Activated CD8-positive, alpha-beta memory T cell treated with anti-CD3 and anti-CD28 coated beads for 1 hour (primary cell): Measurements from ENCODE around the gene TEX264.
"Not testable (repeated sequence)": the region's sequence is repeated elsewhere in the genome, so short reads cannot be mapped to it uniquely, and the experiment has no call there.

ENCODE experiments used
- DNase-seq, 2 donors: peaks; one replicate each; pipeline ENCODE4 v3.0.0-alpha.2; 2020; ENCODE audit warnings: low read depth in 1 of 2; ENCODE audit errors: extremely low read depth in 1 of 2

The TEX264 gene, protein sequence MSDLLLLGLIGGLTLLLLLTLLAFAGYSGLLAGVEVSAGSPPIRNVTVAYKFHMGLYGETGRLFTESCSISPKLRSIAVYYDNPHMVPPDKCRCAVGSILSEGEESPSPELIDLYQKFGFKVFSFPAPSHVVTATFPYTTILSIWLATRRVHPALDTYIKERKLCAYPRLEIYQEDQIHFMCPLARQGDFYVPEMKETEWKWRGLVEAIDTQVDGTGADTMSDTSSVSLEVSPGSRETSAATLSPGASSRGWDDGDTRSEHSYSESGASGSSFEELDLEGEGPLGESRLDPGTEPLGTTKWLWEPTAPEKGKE

DNA sequence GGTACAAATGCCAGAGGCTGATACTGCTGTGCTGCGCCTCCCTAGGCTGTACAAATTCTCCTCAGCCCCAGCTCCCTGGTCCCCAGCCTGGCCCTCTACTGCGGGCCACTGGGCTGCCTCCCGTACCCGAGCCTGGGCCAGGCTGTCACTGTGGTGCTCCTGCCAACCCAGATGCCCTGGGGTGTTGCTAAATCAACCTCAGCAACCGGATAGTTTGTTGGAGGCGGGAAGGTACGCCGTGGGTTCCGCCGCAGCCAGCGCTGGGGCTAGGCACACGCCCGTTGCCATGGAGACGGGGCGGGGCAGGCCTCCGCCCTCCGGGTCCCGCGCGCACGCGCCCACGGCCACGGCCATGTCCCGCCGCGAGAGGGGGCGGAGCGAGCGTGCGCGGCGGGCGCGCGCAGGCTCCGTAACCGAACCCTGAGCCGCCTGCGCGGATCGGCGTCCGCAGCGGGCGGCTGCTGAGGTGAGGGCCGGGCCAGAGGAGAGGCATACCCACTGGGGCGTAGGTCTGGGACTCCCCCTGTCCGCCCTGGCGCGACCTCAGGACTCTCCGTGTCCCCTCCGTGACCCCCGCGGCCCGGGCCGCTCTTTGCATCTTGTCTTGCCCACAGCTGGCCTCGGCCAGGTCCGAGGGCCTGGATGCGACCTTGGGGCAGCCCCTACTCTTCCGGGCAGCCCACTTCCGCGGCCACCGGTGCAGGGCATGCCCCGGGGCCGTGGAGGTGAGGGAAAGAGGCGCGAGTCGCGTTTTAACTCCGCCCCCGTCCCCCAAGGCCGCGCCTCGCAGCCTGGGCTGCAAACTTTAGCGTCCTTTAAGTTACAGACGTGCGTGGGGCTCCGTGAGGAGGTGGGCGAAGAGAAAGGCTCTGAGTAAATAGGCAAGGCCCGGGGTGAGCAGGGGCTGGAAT lies at the start of gene TEX264:
TSS of gene TEX264 (plus strand) at position 430 of the 911 bp plus-strand sequence. CDS start 3,053 bp downstream, outside the sequence.
- peak; percentile 79 to 93 for DNase-seq

DNA sequence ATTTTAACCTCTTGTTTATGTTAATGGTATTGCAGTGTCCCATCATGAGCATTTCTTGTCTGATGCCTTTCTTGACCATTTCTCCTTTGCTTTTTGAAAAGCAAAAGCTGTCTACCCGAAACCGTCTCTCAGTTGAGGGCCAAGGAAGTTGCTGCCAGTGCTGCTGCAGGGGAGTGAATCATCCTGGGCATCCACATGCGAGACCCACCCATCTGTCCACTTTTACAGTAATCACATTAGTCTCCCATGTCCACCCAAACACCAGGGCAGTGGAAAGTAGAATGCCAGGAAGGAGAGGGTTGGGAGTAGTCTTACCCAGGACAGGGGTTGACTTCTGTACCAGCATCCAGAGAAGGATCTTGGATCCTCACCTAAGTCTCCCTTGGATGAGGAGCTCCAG lies 48.6 kb upstream of the TEX264 start:
- DNase-seq: no peak

DNA sequence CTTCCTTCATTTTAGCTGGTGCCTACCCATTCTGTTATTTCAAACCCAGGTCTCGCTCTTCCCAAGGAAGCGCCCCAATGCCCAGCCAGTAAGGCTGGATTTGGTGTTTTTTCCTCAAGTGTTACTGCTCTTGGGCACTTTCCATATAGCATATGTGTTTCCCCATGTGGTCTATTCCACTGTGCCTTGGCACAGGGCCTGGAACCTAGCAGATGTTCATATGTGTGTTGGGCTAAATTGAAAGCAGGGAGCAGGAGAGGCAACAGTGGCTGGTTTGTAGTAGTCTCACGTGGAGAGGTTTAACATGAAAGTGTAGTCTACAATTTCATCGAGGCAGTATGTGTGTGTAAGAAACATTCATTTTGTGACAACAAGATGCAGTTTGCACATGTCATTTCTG lies 48.2 kb upstream of the TEX264 start:
- no peak for DNase-seq

DNA sequence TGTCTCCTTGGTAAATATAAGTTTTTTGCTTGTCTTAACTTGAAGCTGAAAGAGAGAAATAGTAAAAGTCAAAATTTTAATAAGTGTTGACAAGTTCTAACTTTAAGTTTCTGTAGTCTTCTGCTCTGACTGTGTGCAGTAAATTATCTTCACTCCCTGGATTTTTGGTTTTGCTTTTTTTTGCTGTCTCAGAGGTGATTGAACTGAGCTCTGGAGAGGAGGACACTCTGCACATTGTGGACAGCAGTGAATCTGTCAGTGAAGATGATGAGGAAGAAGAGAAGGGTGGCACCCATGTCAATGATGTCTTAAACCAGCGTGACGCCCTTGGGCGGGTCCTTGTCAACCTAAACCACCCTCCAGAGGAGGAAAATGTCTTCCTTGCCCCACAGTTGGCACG lies 40.5 kb upstream of the TEX264 start:
- no peak for DNase-seq

DNA sequence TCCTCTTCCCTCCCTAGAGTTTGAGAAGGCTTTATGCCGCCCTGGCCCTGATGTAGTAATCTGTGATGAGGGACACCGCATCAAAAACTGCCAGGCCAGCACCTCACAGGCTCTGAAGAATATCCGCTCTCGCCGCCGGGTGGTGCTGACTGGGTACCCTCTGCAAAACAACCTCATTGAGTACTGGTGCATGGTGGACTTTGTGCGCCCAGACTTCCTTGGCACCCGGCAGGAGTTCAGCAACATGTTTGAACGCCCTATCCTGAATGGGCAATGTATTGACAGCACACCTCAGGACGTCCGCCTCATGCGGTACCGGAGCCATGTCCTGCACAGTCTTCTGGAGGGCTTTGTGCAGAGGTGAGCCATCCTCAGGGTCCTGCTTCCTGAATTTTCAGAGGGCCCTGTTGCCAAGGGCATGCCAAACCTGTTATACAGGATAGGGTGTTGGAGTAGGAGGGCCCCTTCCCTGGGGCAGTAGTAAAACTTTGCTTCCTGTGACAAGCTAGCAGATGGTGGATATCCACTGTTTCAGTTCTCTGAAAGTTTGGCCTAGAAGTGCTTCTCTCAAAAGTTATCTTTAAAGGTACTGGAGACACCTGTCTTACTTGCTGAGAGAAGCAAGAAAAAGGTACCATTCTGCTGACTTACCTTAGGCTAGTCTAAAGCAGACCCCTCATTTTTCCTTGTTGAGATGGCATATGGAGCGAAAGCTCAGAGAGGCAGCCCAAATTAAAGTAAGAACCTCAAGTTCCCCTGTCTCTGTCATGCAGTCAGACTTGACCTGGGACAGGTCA lies 33.7 kb upstream of the TEX264 start:
- DNase-seq: no peak

DNA sequence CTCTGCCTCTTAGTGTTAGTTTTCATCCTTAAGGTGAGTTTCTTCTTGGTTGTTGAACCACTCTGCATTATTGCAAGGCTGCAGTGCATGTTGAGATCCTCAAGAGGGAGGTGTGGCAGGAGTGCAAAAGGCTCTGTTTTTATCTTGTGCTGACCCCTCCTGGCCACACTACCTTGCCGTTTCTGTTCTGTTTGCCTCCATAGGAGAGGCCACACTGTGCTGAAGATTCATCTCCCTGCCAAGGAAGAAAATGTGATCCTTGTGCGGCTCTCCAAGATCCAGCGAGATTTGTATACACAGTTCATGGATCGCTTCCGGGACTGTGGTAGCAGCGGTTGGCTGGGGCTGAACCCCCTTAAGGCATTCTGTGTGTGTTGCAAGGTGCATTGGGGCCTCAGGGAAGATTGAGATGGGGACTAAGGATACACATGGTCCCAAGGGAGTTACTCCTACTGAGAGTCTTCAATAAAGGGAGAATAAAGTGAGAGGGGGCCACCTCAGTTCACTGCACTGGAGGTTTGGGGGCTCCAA lies 33.0 kb upstream of the TEX264 start:
- no peak for DNase-seq

DNA sequence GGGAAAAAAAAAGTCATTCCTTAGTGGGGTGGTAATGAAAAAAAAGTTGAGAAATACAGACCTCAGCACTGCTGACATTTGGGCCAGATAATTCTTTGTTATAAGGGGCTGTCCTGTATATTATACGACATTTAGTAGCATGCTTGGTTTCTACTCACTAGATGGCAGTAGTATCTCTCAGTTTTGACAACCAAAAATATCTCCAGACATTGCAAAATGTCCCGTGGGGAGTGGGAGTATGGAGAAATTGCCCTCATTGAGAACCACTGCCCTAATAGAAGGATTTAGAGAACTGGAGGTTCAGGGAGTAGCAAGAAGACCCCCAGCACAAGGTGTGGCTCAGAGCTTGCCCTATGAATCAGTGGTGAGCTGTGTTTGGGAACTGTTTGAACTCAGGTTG lies 28.6 kb upstream of the TEX264 start:
- no peak for DNase-seq

DNA sequence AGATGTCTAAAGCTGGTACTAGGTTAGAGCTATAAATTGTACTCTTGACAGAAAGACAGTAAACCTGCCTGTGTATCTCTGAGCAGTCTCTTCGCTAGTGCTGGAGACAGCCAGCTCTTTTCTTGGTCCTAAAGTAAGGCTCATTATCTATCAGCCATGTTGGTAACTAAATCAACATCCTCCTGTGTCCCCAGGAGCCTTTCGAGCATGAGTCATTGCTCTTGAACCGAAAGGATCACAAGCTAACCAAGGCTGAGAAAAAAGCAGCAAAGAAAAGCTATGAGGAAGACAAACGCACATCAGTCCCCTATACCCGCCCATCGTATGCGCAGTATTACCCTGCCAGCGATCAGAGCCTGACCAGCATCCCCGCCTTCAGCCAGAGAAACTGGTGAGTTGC lies 25.0 kb upstream of the TEX264 start:
- no peak for DNase-seq

DNA sequence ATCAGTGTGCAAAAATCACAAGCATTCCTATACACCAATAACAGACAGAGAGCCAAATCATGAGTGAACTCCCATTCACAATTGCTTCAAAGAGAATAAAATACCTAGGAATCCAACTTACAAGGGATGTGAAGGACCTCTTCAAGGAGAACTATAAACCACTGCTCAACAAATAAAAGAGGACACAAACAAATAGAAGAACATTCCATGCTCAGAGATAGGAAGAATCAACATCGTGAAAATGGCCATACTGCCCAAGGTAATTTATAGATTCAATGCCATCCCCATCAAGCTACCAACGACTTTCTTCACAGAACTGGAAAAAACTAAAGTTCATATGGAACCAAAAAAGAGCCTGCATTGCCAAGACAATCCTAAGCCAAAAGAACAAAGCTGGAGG lies 18.9 kb upstream of the TEX264 start:
- not testable (repeated sequence) for DNase-seq

DNA sequence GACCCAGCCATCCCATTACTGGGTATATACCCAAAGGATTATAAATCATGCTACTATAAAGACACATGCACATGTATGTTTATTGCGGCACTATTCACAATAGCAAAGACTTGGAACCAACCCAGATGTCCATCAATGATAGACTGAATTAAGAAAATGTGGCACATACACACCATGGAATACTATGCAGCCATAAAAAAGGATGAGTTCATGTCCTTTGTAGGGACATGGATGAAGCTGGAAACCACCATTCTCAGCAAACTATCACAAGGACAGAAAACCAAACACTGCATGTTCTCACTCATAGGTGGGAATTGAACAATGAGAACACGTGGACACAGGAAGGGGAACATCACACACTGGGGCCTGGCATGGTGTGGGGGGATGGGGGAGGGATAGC lies 17.6 kb upstream of the TEX264 start:
- DNase-seq: not testable (repeated sequence)

DNA sequence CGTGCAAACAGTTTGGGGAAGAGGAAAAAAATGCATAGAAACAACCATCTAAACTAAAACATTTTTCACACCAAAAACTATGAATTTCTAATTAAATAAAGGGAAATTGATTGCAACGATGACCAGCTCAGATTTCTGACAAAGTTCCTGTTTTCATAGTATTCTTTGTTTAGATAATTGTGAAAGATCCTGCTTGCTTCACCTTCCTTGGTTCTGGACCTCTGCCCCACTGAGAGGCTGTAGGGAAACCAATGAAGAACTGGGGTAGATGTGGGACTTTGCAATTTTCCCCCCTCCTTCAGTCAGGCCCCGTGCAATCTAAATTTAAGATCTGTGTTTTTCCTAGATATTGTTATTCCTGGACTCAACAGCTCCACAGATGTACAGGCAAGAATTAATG lies 13.8 kb upstream of the TEX264 start:
- no peak for DNase-seq

DNA sequence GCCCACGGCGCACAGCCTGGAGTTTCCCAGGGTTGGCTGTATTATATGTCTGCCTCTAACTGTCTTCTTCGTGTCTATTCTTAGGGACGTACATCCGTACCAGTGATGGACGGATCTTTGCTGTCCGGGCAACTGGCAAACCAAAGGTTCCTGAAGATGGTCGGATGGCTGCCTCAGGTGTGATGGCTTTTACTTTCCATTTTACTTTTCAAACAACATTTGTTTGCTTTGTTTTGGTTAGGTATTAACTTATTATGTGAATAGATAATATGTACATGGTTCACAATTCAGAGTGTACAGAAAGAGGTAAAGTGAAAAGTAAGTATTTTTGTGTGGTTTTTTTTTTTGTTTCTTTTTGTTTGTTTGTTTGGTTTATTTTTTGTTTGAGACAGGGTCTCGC lies 11.1 kb upstream of the TEX264 start:
- DNase-seq: no peak

DNA sequence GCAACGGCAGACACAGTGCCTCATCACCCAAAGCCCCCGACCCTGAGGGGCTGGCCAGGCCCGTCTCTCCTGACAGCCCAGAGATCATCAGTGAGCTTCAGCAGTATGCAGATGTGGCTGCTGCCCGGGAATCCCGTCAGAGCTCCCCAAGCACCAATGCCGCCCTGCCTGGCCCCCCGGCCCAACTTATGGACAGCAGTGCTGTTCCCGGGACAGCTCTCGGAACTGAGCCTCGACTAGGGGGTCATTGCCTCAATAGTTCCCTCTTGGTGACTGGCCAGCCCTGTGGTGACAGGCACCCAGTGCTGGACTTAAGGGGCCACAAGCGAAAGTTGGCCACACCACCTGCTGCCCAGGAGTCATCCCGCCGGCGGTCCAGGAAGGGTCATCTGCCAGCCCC lies 8.6 kb upstream of the TEX264 start:
- DNase-seq: no peak

DNA sequence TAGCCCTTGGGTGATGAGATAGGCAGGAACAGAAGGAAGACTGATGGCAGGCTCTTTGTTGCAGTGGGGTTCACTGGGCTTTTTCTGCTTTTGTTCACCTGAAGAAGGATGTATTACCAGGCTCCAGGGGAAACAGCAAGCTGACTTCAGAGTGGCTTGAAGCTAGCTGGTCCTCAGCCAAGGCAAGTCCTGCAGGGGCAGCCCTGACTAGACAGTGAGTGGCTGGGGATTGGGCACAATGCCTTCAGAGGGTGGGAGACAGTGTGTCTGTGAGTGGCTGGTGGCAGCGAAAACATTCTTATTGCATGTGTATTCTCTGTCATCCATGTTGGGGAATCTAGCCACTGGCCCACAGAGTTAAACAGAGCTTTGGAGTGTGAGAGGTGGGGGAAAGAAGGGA lies 2.3 kb upstream of the TEX264 start:
- no peak for DNase-seq

DNA sequence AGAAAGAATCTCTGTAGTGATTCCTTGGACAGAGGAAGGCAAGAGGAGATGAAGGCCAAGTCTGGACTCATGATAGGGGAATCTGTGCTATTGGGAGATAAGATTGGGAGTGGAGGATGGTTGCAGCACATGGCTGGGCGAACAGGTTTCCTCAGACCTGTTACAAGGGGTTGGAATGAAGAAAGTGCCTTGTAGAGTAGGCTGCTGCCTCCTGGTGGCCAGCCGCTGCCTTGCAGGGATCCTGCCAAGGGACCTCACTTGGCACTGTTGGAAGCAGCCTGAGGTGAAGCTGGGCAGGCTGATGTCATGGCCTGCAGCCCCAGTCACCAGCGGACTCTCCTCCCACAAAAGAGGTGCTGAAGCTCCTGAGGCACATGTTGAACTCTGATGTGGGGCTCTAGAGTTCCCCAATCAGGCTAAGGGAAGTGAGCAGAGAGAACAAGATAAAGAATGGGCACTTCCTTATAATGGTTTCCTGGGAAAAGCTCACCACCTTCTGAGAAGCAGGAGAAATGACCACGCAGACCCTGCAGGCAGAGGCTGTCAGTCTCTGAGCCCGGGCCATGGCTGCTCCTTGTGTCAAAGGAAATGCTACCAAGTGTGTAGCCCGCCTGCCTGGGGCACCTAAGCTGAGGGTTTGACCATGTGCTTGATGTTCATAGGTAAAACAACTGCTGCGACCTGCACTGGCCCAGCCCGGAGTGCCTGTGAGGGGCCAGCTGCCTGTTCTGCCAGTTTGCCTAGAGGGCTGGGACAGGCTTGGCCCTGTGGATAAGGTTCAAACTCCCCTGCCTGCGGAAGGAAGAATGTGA lies 1.6 kb upstream of the TEX264 start:
- DNase-seq: peak; percentile 37 to 70

DNA sequence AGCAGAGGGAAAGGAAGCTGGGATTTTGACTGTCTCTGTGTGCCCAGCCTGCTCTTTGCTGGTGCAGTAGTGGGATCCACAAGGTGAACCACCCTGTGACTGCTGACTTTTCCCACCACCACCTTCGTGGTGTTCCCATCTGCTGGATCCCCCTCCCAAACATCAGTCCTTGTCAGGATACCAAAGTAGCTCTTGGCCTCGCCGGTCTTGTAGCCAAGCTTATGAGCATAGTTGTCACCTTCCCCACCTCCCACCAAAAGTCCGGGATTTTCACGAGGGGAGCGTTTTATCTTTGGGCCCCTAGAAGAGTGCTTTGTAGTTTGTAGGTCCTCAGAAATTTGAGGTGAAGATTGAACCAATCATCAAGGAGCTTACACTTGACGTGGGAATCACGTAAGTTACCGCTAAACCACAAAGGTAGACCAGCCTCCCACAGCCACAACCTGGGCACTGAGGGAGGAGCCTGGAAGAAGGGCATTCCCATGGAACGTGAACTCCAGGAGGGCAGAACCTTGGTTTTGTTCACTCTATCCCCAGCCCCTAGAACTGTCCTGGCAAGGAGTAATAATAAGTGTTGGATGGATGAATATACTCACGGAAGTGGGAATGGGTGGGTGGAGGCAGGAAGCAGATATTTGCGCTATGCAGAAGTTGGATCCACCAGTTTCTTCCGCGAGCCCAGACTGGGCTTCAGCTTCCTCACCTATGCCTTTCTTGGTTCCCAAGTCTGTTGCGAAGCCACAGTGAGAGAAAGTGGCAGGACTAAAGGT lies 814 bp upstream of the TEX264 start:
- DNase-seq: no peak

DNA sequence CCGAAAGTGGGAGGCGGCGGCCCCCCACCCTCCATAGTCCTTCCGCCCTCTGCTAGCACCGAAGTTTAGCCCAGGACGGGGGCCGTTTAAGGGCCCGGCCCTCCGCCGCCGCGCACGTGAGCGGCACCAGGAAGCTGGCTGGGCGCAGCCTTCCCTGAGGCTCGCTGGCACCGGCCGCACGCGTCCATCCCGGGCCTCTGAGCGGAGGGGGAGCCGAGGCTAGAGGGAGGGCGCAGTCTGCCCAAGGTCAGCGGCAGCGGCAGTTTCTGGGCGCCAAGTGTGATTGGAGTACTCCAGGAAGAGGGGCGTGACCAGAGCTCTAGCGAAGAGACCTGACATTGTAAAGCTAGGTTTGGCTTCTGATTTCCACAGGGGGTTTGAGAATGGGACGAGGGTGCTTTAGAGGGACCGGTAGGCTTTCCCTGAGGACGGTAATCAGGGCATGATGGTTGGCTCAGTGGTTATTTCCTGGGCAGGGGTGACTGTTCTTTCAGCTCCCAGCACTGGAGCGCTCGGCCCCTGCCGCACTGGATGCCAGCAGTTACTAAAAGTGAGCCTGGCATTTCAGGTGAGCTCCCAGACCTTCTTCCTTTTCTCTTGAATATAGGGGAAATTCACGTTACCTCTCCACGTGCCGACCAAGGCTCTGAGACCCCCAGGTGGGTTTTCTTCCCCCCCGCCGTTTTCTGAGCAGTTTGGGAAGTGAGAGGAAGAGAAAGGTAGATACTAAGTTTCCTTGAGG lies 853 bp downstream of the TEX264 start:
- peak in 1 of 2 donors; percentile 38 for DNase-seq

DNA sequence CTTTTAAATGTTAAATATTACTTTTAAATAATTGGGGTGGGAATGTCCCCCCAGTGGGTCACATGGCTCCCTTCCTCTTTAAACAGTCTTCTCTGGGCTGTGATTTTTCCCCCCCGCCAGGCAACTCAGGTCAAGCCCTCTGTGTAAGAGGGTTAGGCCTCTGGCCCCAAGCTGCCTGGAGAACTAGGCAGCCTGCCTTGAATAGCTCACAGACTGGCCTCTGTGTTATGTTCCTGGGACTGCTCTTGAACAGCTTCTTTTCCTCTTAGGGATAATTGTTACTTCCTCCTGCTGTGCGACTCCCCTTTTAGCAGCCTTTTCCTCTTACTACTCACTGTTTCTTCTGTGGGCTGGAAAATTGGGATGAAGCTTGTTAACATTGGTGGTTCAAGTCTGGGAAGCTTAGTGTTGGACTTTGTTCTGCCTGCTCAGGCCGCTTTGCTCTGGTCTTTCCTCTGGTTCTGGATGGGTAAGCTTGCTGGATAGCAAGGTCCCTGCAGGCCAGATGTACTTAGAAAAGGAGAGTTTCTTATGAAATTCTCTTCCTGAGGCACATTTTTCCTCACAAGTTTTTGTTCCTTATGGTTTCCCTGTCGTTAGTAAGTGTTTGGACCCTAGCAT lies 2.2 kb downstream of the TEX264 start:
- DNase-seq: no peak
